ENCODE measurements around the gene MYO5B.

- TF ChIP-seq CTCF (IDR thresholded peaks at IDR 0.05; ENCODE audit: low read depth, low read length, poor library complexity, severe bottlenecking) (no peak), EZH2phosphoT487 (IDR thresholded peaks at IDR 0.05; ENCODE audit: borderline replicate concordance, low read length) (no peak)
Observed at GRCh38 chr18:49924293-49924983, 270.5 kb downstream of the MYO5B start.

Data from DOHH2 (cell line).